H1 (cell line): Measurements from ENCODE around the gene ELOVL2.

Experiments
- ATF2 ChIP-seq: IDR thresholded peaks from 2 replicates; pipeline ENCODE4 v1.6.1; 2012; ENCODE audit warnings: low read length, inconsistent platforms
- GABPA ChIP-seq: IDR thresholded peaks from 2 replicates; pipeline ENCODE4 v1.6.1; 2011; ENCODE audit warnings: mild to moderate bottlenecking, low read length, moderate library complexity, borderline replicate concordance; ENCODE audit not compliant: insufficient read depth
- POLR2A ChIP-seq, 2 experiments: IDR thresholded peaks; 1 replicate in 1 of 2; 2 replicates in 1 of 2; pipeline ENCODE4 v1.6.1; 2011; ENCODE audit warnings: low read depth in 2 of 2, low read length in 2 of 2, mild to moderate bottlenecking in 2 of 2; ENCODE audit errors: control extremely low read depth in 1 of 2
- SP1 ChIP-seq: IDR thresholded peaks from 2 replicates; pipeline ENCODE4 v1.6.1; 2011; ENCODE audit warnings: low read depth, low read length
- TAF1 ChIP-seq: IDR thresholded peaks from 2 replicates; pipeline ENCODE4 v1.6.1; 2011; ENCODE audit warnings: mild to moderate bottlenecking, low read depth, low read length

GRCh38 chr6:10964684-10965083 is 79.4 kb downstream of the ELOVL2 start:
- TF ChIP-seq TAF1 (no peak), ATF2 (no peak), GABPA (no peak), POLR2A (IDR thresholded peaks at IDR 0.05; ENCODE audit: control extremely low read depth in 1 of 2, low read depth in 2 of 2, low read length in 2 of 2) (no peak), SP1 (no peak)
